NOMO-1 treated with dmso at 0.1 percent for 144 hours (cell line): ENCODE measurements around the gene PHF12.
A peak's percentile ranks its signal among the peaks of the same experiment; 100 is the strongest.
"Not testable (repeated sequence)": the region's sequence is repeated elsewhere in the genome, so short reads cannot be mapped to it uniquely, and the experiment has no call there.

Source experiments
- DNase-seq: peaks from one replicate; lab custom pipeline; 2025; ENCODE audit not compliant: unreplicated experiment; lab: John Stamatoyannopoulos, UW

Gene PHF12

GRCh38 chr17:28935744-28936460, 15.4 kb downstream of the PHF12 start:
- DNase-seq, result no peak

- not testable (repeated sequence) for DNase-seq
Observed at GRCh38 chr17:28934508-28934907, 16.8 kb downstream of the PHF12 start.

- no peak for DNase-seq
Observed at GRCh38 chr17:28929787-28930186, 21.5 kb downstream of the PHF12 start.

DNA sequence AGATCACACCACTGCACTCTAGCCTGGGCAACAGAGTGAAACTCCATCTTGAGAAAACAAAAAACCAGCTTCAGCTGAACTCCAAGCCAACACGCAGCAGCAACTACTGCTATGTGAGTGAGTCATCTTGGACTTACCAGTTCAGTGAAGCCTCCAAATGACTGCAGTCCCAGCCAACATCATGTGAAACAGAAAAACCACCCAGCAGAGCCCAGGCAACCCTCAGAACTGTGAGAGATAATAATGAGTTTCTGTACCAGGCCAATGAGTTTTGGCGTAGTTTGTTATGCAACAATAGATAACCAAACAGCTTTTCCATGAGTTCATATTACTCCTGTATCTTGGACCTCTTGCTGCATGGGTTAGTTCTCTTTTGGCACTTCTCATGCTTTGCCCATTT, 23.3 kb downstream of the PHF12 start:
- DNase-seq, result no peak

- DNase-seq, result no peak
Observed at GRCh38 chr17:28926786-28927185, 24.5 kb downstream of the PHF12 start.

GRCh38 chr17:28926366-28926765, 25.0 kb downstream of the PHF12 start:
- peak; percentile 60 for DNase-seq

GRCh38 chr17:28925912-28926365, 25.4 kb downstream of the PHF12 start:
- DNase-seq, result peak; percentile 79

DNA sequence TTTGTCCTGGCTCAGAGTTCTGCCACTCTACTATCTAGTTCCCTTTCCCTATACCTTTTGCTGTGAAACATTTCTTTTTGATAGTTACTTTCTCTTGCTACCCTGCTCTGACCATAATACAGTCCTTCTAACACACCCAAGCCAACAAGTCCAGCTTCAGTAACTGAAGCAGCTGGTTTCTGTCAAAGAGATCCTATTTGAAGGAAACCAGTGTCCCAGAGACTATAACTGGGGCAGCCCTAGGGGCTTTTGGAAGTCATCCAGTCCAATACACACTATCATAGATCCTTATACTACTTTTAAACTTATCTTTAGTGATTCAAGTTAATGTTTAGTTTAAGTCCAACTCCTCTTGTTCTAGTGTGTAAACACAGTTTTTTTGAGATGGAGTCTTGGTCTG, 31.1 kb downstream of the PHF12 start:
- no peak for DNase-seq

DNA sequence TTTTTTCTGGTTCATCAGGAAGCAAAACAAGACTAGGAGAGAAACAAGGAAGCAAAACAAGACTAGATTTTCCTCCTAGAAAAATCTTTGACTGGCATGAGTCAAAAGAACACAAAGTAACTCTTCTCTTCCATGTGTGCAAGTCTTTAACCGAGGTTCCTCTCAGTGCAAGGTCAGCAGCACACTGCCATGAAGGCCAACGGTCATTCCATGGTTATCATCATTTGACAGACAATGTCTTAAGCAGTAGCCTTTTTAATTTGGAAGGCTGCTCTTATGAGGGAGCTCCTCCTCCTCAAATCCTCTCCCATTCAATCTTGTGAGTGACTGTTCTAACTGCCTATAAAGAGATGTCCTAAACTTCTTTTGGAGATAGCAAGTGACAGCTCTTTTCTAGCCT, 33.0 kb downstream of the PHF12 start:
- DNase-seq, result no peak

- no peak for DNase-seq
Observed at GRCh38 chr17:28917465-28917864, 33.9 kb downstream of the PHF12 start.

DNA sequence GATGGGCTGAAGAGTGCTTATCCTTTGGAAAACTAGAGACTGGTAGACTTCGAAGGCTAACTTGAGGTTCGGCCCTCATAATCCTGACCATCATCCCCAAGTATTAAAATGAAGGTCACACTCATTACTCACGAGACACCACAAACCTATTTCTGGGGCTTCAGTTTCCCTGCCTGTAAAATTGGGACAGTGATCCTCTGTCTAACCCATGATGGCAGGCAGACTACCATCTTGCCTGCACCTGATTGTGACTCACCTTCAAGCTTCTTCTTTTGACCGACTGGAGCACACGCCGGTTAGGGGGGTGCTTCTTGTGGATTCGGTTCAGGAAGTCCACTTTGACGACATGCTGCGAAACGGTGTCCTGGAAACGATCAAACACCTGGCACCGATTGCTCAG, 34.3 kb downstream of the PHF12 start:
- DNase-seq, result no peak

DNA sequence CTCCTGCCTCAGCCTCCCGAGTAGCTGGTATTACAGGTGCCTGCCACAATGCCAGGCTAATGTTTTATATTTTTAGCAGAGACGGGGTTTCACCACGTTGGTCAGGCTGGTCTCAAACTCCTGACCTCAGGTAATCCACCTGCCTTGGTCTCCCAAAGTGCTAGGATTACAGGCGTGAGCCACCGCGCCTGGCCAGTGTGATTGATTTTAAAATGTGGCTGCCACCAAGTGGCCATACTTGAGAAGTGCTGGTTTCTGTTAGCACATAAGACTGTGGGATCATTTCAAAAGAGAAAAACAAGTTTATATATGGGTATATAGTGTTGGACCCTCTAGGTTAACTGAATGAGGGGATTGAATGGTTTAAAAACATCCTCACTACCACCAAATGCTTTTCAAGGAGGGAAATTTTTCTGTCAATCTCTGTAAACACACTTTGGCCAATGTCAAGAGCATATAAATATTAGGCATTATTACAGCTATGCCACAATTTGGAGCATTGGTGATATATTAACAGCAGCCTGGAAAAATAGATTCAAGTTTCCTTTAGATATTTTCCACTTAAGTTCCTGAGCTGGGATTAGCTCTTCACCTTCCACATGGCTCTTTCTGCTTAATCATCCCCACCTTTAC, 34.9 kb downstream of the PHF12 start:
- DNase-seq, result no peak

- DNase-seq, result no peak
Observed at GRCh38 chr17:28912938-28913333, 38.4 kb downstream of the PHF12 start.

- DNase-seq, result no peak
Observed at GRCh38 chr17:28912281-28912937, 38.9 kb downstream of the PHF12 start.

DNA sequence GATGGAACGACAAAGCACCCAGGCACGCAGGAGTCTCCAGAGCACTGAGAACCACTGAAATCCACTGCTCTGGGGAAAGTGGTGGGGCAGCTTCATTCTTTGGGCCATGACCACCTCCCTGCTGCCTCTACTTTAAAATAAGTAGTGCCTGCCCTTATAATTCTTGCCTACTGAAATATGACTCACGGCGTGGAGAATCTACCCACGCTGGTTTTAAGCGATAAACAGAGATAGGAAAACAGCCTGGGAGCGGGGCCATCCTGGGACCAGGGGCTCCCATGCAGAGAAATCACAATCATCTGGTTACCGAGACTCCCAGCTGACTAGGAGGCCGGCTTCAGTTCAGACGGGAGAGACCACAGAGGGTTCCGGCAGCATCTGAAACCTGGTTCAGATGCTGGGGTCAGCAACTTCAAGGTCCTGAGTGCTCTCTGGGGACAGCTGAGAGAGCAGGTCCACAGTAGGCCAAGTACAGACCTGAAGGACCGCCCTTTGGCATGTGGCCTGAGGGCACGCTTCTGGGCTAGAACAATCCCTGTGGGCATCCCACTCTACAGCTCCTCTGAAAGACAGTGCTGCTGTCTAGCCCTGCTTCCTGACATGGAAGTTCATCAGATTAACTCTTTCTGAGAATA, 39.8 kb downstream of the PHF12 start:
- DNase-seq, result no peak

GRCh38 chr17:28910534-28910933, 40.8 kb downstream of the PHF12 start:
- DNase-seq, result no peak

- DNase-seq, result no peak
Observed at GRCh38 chr17:28908640-28909167, 42.6 kb downstream of the PHF12 start.

DNA sequence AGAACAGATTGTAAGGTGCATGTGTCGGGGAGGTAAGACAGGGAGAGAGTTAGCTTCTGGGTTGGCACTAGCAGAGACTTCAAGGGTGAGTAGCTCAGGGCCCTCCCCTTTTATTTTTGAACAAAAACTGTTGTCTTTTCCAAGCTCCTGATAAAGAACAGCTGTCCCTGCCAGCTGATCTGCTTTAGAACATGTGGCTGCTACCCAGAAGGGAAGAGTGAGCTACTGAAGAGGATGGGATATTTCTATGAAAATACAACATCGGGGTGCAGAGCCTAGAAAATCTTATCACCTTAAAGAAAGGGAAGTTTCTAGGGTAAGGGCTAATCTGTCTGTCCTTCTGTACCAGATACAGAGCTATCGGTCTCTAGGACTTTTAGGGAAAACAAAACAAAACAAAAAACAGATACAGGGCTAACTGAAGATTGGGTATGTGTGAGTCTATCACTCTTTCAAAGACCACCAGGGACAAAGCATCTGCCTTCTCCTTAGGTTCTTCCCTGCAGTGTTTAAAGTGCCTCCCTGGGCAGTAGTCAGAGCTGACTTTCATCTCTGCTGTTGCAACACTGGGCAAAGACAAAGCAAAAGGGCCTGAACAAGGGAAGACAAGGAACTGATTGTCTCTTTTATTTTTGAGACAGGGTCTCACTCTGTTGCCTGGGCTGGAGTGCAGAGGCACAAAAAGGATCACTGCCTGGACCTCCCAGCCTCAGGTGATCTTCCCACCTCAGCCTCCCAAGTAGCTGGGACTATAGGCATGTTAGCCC, 43.4 kb downstream of the PHF12 start:
- no peak for DNase-seq

GRCh38 chr17:28906706-28907438, 44.4 kb downstream of the PHF12 start:
- no peak for DNase-seq

- no peak for DNase-seq
Observed at GRCh38 chr17:28906276-28906675, 45.0 kb downstream of the PHF12 start.
